Measurements from ENCODE around the gene GALNT6. TPM values are rescaled to one million over a fixed set of nuclear protein-coding genes. Genes with fewer than 3 reads are reported as not detected.

GALNT6 gene
- total RNA-seq, 1 experiment from 2014 or later: 101 TPM

- no peaks in the 10 kb centered on the region for H3K36me3 ChIP-seq (ENCODE audit: low read depth, low read length)
- no peaks in the 10 kb centered on the region; the same call in 1 of the 2 replicates for H3K4me1 ChIP-seq (ENCODE audit: insufficient read depth, low read length)
- no peak for TF ChIP-seq EZH2 (IDR thresholded peaks at IDR 0.05; ENCODE audit: low read length, unreplicated experiment)
- no peak for TF ChIP-seq CTCF (conservative IDR thresholded peaks at IDR 0.05; ENCODE audit: low read depth, low read length)
- TF ChIP-seq EZH2phosphoT487 (IDR thresholded peaks at IDR 0.05; ENCODE audit: borderline replicate concordance, low read length): no peak
- ATAC-seq (no peak), DNase-seq (no peak)
- no TSS peak for BruUV-seq (replicated peaks)
- H3K27me3 ChIP-seq (ENCODE audit: low read length): no peaks in the 10 kb centered on the region
- intact Hi-C loops (cut with micrococcal nuclease): no loop called here
- POLR2A ChIA-PET (ENCODE audit: unreplicated experiment): no interaction called here
- no peaks in the 10 kb centered on the region for H4K20me1 ChIP-seq (ENCODE audit: low read length)
- H3K4me3 ChIP-seq (ENCODE audit: low read length): no peak overlapping the region
- H2AFZ ChIP-seq (ENCODE audit: low read length): no peak overlapping the region
- H3K79me2 ChIP-seq (ENCODE audit: low read length): no peaks in the 10 kb centered on the region
- no peak overlapping the region for H3K4me2 ChIP-seq (ENCODE audit: low read length)
- H3F3A ChIP-seq (ENCODE audit: low read length, unreplicated experiment): no peaks in the 10 kb centered on the region
- CTCF ChIA-PET: no interaction called here
- no peaks in the 10 kb centered on the region for H3K9me3 ChIP-seq (ENCODE audit: low read length)
- no peak overlapping the region for H3K9ac ChIP-seq (ENCODE audit: low read length)
- H3K27ac ChIP-seq (ENCODE audit: low read length): no peak overlapping the region
- no peaks in the 10 kb centered on the region for H3K9me2 ChIP-seq (replicated peaks; ENCODE audit: low read length)
Measured at GRCh38 chr12:51404627-51405026, 13.4 kb upstream of the GALNT6 start.

GRCh38 chr12:51403681-51404136 is 12.5 kb upstream of the GALNT6 start:
- Histone ChIP-seq H3K27me3 (ENCODE audit: low read length) (no peaks in the 10 kb centered on the region), H3K36me3 (ENCODE audit: low read depth, low read length) (no peaks in the 10 kb centered on the region), H3F3A (ENCODE audit: low read length, unreplicated experiment) (no peaks in the 10 kb centered on the region), H3K4me3 (ENCODE audit: low read length) (no peak overlapping the region), H2AFZ (ENCODE audit: low read length) (no peak overlapping the region), H3K27ac (ENCODE audit: low read length) (no peak overlapping the region), H3K79me2 (ENCODE audit: low read length) (no peaks in the 10 kb centered on the region), H3K4me2 (ENCODE audit: low read length) (no peak overlapping the region), H3K4me1 (ENCODE audit: insufficient read depth, low read length) (no peaks in the 10 kb centered on the region; the same call in 1 of the 2 replicates), H3K9me3 (ENCODE audit: low read length) (no peaks in the 10 kb centered on the region), H4K20me1 (ENCODE audit: low read length) (no peaks in the 10 kb centered on the region), H3K9ac (ENCODE audit: low read length) (no peak overlapping the region), H3K9me2 (replicated peaks; ENCODE audit: low read length) (no peaks in the 10 kb centered on the region)
- intact Hi-C loops (cut with micrococcal nuclease): no loop called here
- ChIA-PET CTCF (no interaction called here), POLR2A (ENCODE audit: unreplicated experiment) (no interaction called here)
- TF ChIP-seq EZH2phosphoT487 (IDR thresholded peaks at IDR 0.05; ENCODE audit: borderline replicate concordance, low read length) (no peak), CTCF (conservative IDR thresholded peaks at IDR 0.05; ENCODE audit: low read depth, low read length) (no peak), EZH2 (IDR thresholded peaks at IDR 0.05; ENCODE audit: low read length, unreplicated experiment) (no peak)
- no TSS peak for BruUV-seq (replicated peaks)
- DNase-seq (no peak), ATAC-seq (no peak)

GRCh38 chr12:51403159-51403558 is 12.0 kb upstream of the GALNT6 start:
- CTCF ChIA-PET: no interaction called here
- no peak overlapping the region for H3K9ac ChIP-seq (ENCODE audit: low read length)

More at GRCh38 chr12:51403159-51403558, 12.0 kb upstream of the GALNT6 start:
- Histone ChIP-seq H3K79me2 (ENCODE audit: low read length) (no peaks in the 10 kb centered on the region), H4K20me1 (ENCODE audit: low read length) (no peaks in the 10 kb centered on the region), H3K4me3 (ENCODE audit: low read length) (no peak overlapping the region), H2AFZ (ENCODE audit: low read length) (no peak overlapping the region), H3K4me2 (ENCODE audit: low read length) (no peak overlapping the region), H3K27ac (ENCODE audit: low read length) (no peak overlapping the region), H3K27me3 (ENCODE audit: low read length) (no peaks in the 10 kb centered on the region), H3K9me3 (ENCODE audit: low read length) (no peaks in the 10 kb centered on the region), H3K9me2 (replicated peaks; ENCODE audit: low read length) (no peaks in the 10 kb centered on the region), H3F3A (ENCODE audit: low read length, unreplicated experiment) (no peaks in the 10 kb centered on the region), H3K4me1 (ENCODE audit: insufficient read depth, low read length) (no peaks in the 10 kb centered on the region; the same call in 1 of the 2 replicates), H3K36me3 (ENCODE audit: low read depth, low read length) (no peaks in the 10 kb centered on the region)
- no peak for TF ChIP-seq CTCF (conservative IDR thresholded peaks at IDR 0.05; ENCODE audit: low read depth, low read length)
- TF ChIP-seq EZH2phosphoT487 (IDR thresholded peaks at IDR 0.05; ENCODE audit: borderline replicate concordance, low read length): no peak
- no peak for TF ChIP-seq EZH2 (IDR thresholded peaks at IDR 0.05; ENCODE audit: low read length, unreplicated experiment)
- POLR2A ChIA-PET (ENCODE audit: unreplicated experiment): no interaction called here
- intact Hi-C loops (cut with micrococcal nuclease): no loop called here
- no TSS peak for BruUV-seq (replicated peaks)
- ATAC-seq (no peak), DNase-seq (no peak)

Measured in PC-3 (cell line).